ENCODE results near the gene CCDC174.

Gene CCDC174

GRCh38 chr3:14617508-14618023, 34.0 kb upstream of the CCDC174 start:
- no peak for DNase-seq (ENCODE audit: low read depth in 2 of 2)
- TF ChIP-seq, protein P1, sequence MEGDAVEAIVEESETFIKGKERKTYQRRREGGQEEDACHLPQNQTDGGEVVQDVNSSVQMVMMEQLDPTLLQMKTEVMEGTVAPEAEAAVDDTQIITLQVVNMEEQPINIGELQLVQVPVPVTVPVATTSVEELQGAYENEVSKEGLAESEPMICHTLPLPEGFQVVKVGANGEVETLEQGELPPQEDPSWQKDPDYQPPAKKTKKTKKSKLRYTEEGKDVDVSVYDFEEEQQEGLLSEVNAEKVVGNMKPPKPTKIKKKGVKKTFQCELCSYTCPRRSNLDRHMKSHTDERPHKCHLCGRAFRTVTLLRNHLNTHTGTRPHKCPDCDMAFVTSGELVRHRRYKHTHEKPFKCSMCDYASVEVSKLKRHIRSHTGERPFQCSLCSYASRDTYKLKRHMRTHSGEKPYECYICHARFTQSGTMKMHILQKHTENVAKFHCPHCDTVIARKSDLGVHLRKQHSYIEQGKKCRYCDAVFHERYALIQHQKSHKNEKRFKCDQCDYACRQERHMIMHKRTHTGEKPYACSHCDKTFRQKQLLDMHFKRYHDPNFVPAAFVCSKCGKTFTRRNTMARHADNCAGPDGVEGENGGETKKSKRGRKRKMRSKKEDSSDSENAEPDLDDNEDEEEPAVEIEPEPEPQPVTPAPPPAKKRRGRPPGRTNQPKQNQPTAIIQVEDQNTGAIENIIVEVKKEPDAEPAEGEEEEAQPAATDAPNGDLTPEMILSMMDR (IDR thresholded peaks at IDR 0.05; ENCODE audit: low read depth, low read length) = no peak
- H3K4me3 ChIP-seq (replicated peaks in 1 of 2; ENCODE audit: low read depth in 2 of 2, low read length in 2 of 2) = no peak overlapping the region

DNA sequence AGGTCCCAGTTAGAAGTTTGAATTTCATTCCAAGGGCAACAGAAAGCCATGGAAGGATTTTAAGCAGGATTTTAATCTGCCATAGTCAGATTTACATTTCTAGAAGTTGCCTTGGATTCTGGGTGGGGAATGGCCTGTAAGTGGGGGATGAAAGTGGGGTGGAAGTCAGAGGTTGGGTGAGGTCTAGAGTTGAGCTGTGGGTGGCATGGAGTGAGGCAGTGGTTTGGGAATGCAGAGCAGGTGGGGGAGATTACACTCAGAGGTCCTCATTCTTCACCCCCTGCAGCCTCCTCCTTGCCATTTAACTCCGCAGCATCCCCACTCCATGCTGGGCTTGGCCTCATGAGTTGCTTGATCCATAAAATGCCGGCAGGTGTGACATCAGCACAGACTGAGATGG, 32.0 kb upstream of the CCDC174 start:
- TF ChIP-seq, protein P1 (IDR thresholded peaks at IDR 0.05; ENCODE audit: low read depth, low read length) = no peak
- no peak for DNase-seq (ENCODE audit: low read depth in 2 of 2)

GRCh38 chr3:14620512-14620911, 31.1 kb upstream of the CCDC174 start:
- no peak for DNase-seq (ENCODE audit: low read depth in 2 of 2)
- TF ChIP-seq, protein P1 (IDR thresholded peaks at IDR 0.05; ENCODE audit: low read depth, low read length) = no peak
- H3K4me3 ChIP-seq (replicated peaks in 1 of 2; ENCODE audit: low read depth in 2 of 2, low read length in 2 of 2) = no peak overlapping the region

More for the DNA sequence above, 32.0 kb upstream of the CCDC174 start:
- no peak overlapping the region for H3K4me3 ChIP-seq (replicated peaks in 1 of 2; ENCODE audit: low read depth in 2 of 2, low read length in 2 of 2)

GRCh38 chr3:14621093-14621492, 30.5 kb upstream of the CCDC174 start:
- DNase-seq (ENCODE audit: low read depth in 2 of 2) = no peak
- no peak overlapping the region for H3K4me3 ChIP-seq (replicated peaks in 1 of 2; ENCODE audit: low read depth in 2 of 2, low read length in 2 of 2)
- TF ChIP-seq, protein P1 (IDR thresholded peaks at IDR 0.05; ENCODE audit: low read depth, low read length) = no peak

DNA sequence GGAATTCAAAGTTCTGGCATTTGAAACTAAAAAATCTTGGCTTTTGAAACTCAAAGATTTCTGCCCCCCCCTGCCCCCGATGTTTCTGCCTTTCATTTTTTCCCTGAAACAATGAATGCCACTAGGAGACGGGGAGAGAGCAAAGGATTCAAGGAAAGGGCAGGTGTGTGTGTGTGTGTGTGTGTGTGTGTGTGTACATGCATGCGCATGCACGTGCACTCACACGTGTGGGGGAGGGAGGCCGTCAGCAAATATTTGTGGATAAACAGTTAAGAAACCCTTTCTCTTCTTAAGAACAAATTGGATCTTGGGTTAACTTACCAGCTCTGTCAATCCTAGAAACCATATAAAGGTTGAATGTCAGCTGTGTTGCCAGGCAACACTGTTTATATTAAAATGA, 29.2 kb upstream of the CCDC174 start:
- H3K4me3 ChIP-seq (replicated peaks in 1 of 2; ENCODE audit: low read depth in 2 of 2, low read length in 2 of 2) = no peak overlapping the region
- TF ChIP-seq, protein P1 (IDR thresholded peaks at IDR 0.05; ENCODE audit: low read depth, low read length) = no peak
- DNase-seq (ENCODE audit: low read depth in 2 of 2) = no peak

DNA sequence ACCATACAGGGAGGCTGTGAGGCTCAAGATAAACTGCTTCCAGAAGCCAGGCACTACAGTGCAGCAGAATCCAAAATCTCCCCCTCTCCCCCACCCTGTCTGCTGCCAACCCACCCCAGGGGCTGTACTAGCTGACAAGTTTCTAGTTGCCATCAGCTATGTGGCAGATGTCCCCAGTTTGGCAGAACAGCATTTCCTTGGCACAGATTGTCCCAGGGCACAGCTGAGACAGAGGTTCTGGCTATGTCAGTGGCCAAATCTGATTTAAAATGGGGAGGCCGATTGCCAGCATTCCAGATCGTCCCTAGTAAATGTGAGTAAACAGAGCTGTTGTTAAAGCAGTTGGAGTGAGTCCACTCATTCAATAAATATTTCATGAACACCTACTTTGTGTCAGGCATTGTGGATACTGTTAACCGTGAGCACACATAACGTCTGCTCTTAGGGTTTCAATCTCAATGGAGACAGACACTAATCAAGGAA, 28.0 kb upstream of the CCDC174 start:
- no peak overlapping the region for H3K4me3 ChIP-seq (replicated peaks in 1 of 2; ENCODE audit: low read depth in 2 of 2, low read length in 2 of 2)
- no peak for DNase-seq (ENCODE audit: low read depth in 2 of 2)
- TF ChIP-seq, protein P1 (IDR thresholded peaks at IDR 0.05; ENCODE audit: low read depth, low read length) = no peak

DNA sequence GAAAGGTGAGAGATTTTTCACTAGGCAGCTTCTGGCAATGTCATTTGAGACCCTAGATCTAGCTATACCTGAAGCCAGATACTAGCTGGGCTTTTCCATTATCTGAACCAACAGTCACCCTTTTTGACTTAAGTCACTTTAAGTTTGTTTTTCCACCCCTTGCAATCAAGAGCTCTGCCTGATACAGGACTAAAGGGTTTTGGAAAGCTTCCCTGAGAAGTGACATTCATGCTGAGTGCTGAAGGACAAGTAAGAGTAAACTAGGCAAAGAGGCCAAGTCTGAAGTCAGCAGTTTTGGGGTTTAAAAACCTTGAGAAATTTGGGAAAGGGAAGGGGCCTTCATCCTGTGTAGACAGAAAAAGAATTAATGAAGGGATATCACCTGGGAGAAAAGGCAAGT, 27.1 kb upstream of the CCDC174 start:
- H3K4me3 ChIP-seq (replicated peaks in 1 of 2; ENCODE audit: low read depth in 2 of 2, low read length in 2 of 2) = no peak overlapping the region
- TF ChIP-seq, protein P1 (IDR thresholded peaks at IDR 0.05; ENCODE audit: low read depth, low read length) = no peak
- DNase-seq (ENCODE audit: low read depth in 2 of 2) = no peak
